Measurements from ENCODE around the gene NEIL3.
A peak's percentile ranks its signal among the peaks of the same experiment; 100 is the strongest.

The NEIL3 gene, protein sequence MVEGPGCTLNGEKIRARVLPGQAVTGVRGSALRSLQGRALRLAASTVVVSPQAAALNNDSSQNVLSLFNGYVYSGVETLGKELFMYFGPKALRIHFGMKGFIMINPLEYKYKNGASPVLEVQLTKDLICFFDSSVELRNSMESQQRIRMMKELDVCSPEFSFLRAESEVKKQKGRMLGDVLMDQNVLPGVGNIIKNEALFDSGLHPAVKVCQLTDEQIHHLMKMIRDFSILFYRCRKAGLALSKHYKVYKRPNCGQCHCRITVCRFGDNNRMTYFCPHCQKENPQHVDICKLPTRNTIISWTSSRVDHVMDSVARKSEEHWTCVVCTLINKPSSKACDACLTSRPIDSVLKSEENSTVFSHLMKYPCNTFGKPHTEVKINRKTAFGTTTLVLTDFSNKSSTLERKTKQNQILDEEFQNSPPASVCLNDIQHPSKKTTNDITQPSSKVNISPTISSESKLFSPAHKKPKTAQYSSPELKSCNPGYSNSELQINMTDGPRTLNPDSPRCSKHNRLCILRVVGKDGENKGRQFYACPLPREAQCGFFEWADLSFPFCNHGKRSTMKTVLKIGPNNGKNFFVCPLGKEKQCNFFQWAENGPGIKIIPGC

DNA sequence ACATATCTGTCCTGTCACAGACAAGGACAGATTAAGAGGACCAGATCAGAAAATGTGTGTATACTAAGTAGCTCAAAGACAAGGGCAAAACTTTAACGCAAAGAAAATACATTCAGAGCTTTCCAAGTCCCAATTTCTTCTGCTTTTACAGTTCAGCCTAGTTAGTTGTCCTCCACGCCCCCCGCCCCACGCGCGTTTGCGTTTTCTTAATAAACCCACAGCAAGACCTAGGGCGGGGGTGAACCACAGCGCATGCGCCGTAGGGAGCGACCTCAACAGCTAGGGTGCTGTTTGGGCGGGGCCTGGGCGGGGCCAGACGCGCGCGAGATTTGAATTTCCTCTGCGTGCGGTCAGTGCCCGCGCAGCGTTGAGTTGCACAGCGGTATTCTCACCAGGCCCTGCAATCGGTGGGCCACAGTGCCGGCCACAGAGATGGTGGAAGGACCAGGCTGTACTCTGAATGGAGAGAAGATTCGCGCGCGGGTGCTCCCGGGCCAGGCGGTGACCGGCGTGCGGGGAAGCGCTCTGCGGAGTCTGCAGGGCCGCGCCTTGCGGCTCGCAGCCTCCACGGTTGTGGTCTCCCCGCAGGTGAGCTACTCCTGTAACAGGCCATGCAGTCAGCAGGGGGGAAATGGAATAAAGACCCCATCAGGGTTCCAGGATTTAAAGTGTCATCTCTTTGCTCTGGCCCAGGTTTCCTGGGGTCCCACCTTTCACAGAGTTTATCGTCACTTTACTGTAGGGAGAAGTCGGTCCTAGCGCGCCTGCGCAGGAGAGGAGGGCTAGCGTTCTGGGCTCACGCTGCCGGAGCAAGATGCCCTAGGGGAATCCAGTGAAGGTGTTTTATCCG, at the start of gene NEIL3:
TSS of gene NEIL3 (plus strand) at position 353 of the 850 bp plus-strand sequence. CDS start at position 433, 80 bp downstream.
- DNase-seq (ENCODE audit: extremely low read depth, insufficient read length), result peak; percentile 92

DNA sequence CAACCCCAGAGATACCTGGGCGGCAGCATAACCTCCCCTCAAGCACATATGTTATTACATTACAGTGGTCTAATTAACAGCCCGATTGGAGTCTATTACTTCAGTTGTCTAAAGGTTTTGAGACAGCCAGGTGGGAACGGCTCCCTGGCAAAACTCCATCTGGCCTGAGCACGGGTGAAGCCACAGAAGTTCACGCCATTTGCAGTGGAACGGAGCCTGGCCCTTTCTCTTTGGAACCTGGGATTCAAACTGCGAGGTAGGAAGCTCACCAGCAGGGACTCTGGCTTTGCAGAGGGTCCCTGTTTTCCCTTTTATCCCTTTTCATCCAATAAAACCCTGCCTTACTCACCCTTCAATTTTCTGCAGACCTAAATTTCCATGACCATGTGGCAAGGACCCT, 45.9 kb upstream of the NEIL3 start:
- Histone ChIP-seq H3K36me3 (ENCODE audit: control insufficient read depth, insufficient read depth, low read length) (no peaks in the 10 kb centered on the region), H3K4me3 (replicated peaks; ENCODE audit: low read depth, low read length) (no peak overlapping the region), H3K27me3 (replicated peaks; ENCODE audit: control insufficient read depth, insufficient read depth, low read length) (no peaks in the 10 kb centered on the region)
- DNase-seq (ENCODE audit: extremely low read depth, insufficient read length), result no peak
- TF ChIP-seq, protein P1, sequence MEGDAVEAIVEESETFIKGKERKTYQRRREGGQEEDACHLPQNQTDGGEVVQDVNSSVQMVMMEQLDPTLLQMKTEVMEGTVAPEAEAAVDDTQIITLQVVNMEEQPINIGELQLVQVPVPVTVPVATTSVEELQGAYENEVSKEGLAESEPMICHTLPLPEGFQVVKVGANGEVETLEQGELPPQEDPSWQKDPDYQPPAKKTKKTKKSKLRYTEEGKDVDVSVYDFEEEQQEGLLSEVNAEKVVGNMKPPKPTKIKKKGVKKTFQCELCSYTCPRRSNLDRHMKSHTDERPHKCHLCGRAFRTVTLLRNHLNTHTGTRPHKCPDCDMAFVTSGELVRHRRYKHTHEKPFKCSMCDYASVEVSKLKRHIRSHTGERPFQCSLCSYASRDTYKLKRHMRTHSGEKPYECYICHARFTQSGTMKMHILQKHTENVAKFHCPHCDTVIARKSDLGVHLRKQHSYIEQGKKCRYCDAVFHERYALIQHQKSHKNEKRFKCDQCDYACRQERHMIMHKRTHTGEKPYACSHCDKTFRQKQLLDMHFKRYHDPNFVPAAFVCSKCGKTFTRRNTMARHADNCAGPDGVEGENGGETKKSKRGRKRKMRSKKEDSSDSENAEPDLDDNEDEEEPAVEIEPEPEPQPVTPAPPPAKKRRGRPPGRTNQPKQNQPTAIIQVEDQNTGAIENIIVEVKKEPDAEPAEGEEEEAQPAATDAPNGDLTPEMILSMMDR (IDR thresholded peaks at IDR 0.05; ENCODE audit: insufficient read depth, low read length, poor library complexity, severe bottlenecking), result no peak

More for the DNA sequence above, at the start of gene NEIL3:
- TF ChIP-seq, protein P1 (IDR thresholded peaks at IDR 0.05; ENCODE audit: insufficient read depth, low read length, poor library complexity, severe bottlenecking), result no peak
- no peaks in the 10 kb centered on the region for H3K27me3 ChIP-seq (replicated peaks; ENCODE audit: control insufficient read depth, insufficient read depth, low read length)
- peak within 1 kb of the TSS; percentile 89 for H3K4me3 ChIP-seq (replicated peaks; ENCODE audit: low read depth, low read length)
- no peaks in the 10 kb centered on the region for H3K36me3 ChIP-seq (ENCODE audit: control insufficient read depth, insufficient read depth, low read length)

DNA sequence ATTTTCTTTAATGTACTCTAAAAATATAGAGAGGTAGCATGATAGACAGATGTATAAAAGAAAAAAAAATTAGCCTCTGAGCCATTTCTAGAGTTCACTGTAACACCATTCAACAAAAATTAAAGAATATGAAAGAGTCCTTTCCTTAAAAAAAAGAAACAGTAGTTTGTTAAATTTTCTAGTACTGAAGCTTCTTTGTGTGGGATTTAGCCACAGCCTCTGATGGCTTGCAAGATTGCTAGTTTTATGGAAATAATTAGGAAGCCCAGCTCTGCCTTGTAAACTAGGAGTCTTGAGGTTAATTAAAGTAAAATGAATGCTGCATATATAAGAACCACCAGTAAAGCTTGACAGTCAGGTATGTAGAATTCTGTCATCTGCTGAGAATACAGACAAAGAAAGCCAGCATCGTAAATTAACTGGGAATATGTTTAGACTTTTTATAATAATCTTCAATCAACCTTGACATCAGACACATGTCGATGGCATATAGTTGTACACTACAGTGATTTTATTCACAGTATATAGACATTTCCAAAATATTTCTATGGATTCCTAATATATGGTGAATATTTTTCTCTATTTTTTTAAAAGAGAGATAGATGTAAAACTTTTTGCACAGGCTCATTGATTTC, 44.8 kb upstream of the NEIL3 start:
- Histone ChIP-seq H3K36me3 (ENCODE audit: control insufficient read depth, insufficient read depth, low read length) (no peaks in the 10 kb centered on the region), H3K4me3 (replicated peaks; ENCODE audit: low read depth, low read length) (no peak overlapping the region), H3K27me3 (replicated peaks; ENCODE audit: control insufficient read depth, insufficient read depth, low read length) (no peaks in the 10 kb centered on the region)
- TF ChIP-seq, protein P1 (IDR thresholded peaks at IDR 0.05; ENCODE audit: insufficient read depth, low read length, poor library complexity, severe bottlenecking), result no peak
- no peak for DNase-seq (ENCODE audit: extremely low read depth, insufficient read length)

- H3K4me3 ChIP-seq (replicated peaks; ENCODE audit: low read depth, low read length), result no peak overlapping the region
- TF ChIP-seq, protein P1 (IDR thresholded peaks at IDR 0.05; ENCODE audit: insufficient read depth, low read length, poor library complexity, severe bottlenecking), result no peak
- no peaks in the 10 kb centered on the region for H3K36me3 ChIP-seq (ENCODE audit: control insufficient read depth, insufficient read depth, low read length)
- DNase-seq (ENCODE audit: extremely low read depth, insufficient read length), result no peak
- no peaks in the 10 kb centered on the region for H3K27me3 ChIP-seq (replicated peaks; ENCODE audit: control insufficient read depth, insufficient read depth, low read length)
Measured at GRCh38 chr4:177265729-177266128, 43.9 kb upstream of the NEIL3 start.

GRCh38 chr4:177266506-177266905, 43.2 kb upstream of the NEIL3 start:
- Histone ChIP-seq H3K36me3 (ENCODE audit: control insufficient read depth, insufficient read depth, low read length) (no peaks in the 10 kb centered on the region), H3K27me3 (replicated peaks; ENCODE audit: control insufficient read depth, insufficient read depth, low read length) (no peaks in the 10 kb centered on the region), H3K4me3 (replicated peaks; ENCODE audit: low read depth, low read length) (no peak overlapping the region)
- DNase-seq (ENCODE audit: extremely low read depth, insufficient read length), result no peak
- TF ChIP-seq, protein P1 (IDR thresholded peaks at IDR 0.05; ENCODE audit: insufficient read depth, low read length, poor library complexity, severe bottlenecking), result no peak
